Lung (tissue), 12 donors: ENCODE results near the gene TRMT5. TPM values are rescaled to one million over a fixed set of nuclear protein-coding genes. Genes with fewer than 3 reads are reported as not detected.

Experiments
- ATAC-seq: fragments of 200-7000 bp; cut with Tn5 transposase; one replicate; pipeline ENCODE4 v1.9.1; 2020; ENCODE audit warnings: moderate number of reproducible peaks; ENCODE audit not compliant: insufficient read depth, low FRiP score
- DNase-seq, 3 donors: peaks; one replicate each; pipeline ENCODE4 v3.0.0-alpha.2; 2013 to 2017
- H3K27ac ChIP-seq, 2 donors: one replicate each; pipeline ENCODE4 v1.5.1; 2013; ENCODE audit warnings: mild to moderate bottlenecking in 2 of 2, moderate library complexity in 2 of 2, control low read depth in 1 of 2, inconsistent platforms in 1 of 2, low read depth in 1 of 2, low read length in 1 of 2
- H3K27me3 ChIP-seq, 3 donors: one replicate each; pipeline ENCODE4 v1.5.1; 2013; ENCODE audit warnings: low read length in 2 of 3; ENCODE audit not compliant: control insufficient read depth in 3 of 3, insufficient read depth in 3 of 3
- H3K36me3 ChIP-seq, 4 donors: one replicate each; pipeline ENCODE4 v1.5.1; 2013; ENCODE audit warnings: low read length in 4 of 4, mild to moderate bottlenecking in 1 of 4, moderate library complexity in 1 of 4; ENCODE audit not compliant: control insufficient read depth in 4 of 4, insufficient read depth in 4 of 4
- H3K4me1 ChIP-seq, 5 donors: one replicate each; pipeline ENCODE4 v1.5.1; 2013; ENCODE audit warnings: low read length in 5 of 5, mild to moderate bottlenecking in 2 of 5, moderate library complexity in 1 of 5; ENCODE audit not compliant: control insufficient read depth in 5 of 5, insufficient read depth in 5 of 5
- H3K4me3 ChIP-seq: one replicate; pipeline ENCODE4 v1.5.1; 2013; ENCODE audit warnings: mild to moderate bottlenecking, control low read depth, moderate library complexity
- H3K9ac ChIP-seq, 2 donors: one replicate each; pipeline ENCODE4 v1.5.1; 2013; ENCODE audit warnings: low read length in 2 of 2, control low read depth in 1 of 2; ENCODE audit not compliant: insufficient read depth in 1 of 2
- H3K9me3 ChIP-seq, 4 donors: one replicate each; pipeline ENCODE4 v1.5.1; 2013; ENCODE audit warnings: low read length in 3 of 4, mild to moderate bottlenecking in 1 of 4, moderate library complexity in 1 of 4; ENCODE audit not compliant: control insufficient read depth in 4 of 4, insufficient read depth in 3 of 4
- CTCF ChIP-seq: IDR thresholded peaks from 2 replicates; pipeline ENCODE4 v1.5.1; 2012; ENCODE audit warnings: mild to moderate bottlenecking; ENCODE audit errors: control extremely low read depth, extremely low read depth
- WGBS, 2 donors: extraction: QIAGEN DNeasy Blood & Tissue Kit; methylation state at CpG; one replicate each; pipeline ENCODE4 v1.1.7; 2013; 5-methylcytosine and 5-hydroxymethylcytosine counted together
- polyA plus RNA-seq, 2 donors: library from polyadenylated mRNA; stranded (reverse); fragments of 200-250 nt; gene quantifications; one replicate each; pipeline ENCODE4 v1.2.1, GENCODE V29; 2013
- total RNA-seq, 2 donors: library from RNA; depleted of rRNA in 1 of 2; stranded (reverse); fragments of >200 nt in 1 of 2; gene quantifications; one replicate each; pipeline ENCODE4 v1.2.1, GENCODE V29; 2014 to 2021
- donor health status: control.
- donor health status: control.
- donor health status: Bipolar disorder and iron deficiency.
- donor health status: healthy.
- donor health status: DM: yes; HTN: yes; CAD: no.

The TRMT5 gene
- total and polyA plus RNA-seq, 4 donors = 3.4 to 14.7 (median 7.9) TPM

- DNase-seq = peak in 1 of 3 donors; percentile 47
Observed at GRCh38 chr14:60964904-60965303, 16.0 kb downstream of the TRMT5 start.

GRCh38 chr14:60963761-60964160, 17.1 kb downstream of the TRMT5 start:
- DNase-seq = no peak
- H3K36me3 ChIP-seq = no peaks in the 10 kb centered on the region
- WGBS, 2 donors = 61 to 71% methylated on average over 2 of the region's 2 CpGs
- ATAC-seq = no peak
- no peak overlapping the region for H3K4me3 ChIP-seq
- no peak for TF ChIP-seq CTCF
- H3K27me3 ChIP-seq = no peaks in the 10 kb centered on the region
- peaks cover 0 to 5% (median 2%) of the 10 kb centered on the region in 4 donors for H3K9me3 ChIP-seq
- no peak overlapping the region for H3K27ac ChIP-seq
- no peak overlapping the region for H3K9ac ChIP-seq
- H3K4me1 ChIP-seq = peaks cover 0 to 12% (median 4%) of the 10 kb centered on the region in 5 donors

More at GRCh38 chr14:60964904-60965303, 16.0 kb downstream of the TRMT5 start:
- 54 to 88% methylated on average over 2 of the region's 2 CpGs for WGBS, 2 donors
- no peak for TF ChIP-seq CTCF
- Histone ChIP-seq H3K27ac (no peak overlapping the region), H3K4me3 (no peak overlapping the region), H3K4me1 (peaks cover 0 to 12% (median 4%) of the 10 kb centered on the region in 5 donors), H3K9me3 (no peaks in the 10 kb centered on the region), H3K9ac (no peak overlapping the region), H3K36me3 (no peaks in the 10 kb centered on the region), H3K27me3 (no peaks in the 10 kb centered on the region)
- no peak for ATAC-seq

- no peaks in the 10 kb centered on the region for H3K4me1 ChIP-seq
- no peak overlapping the region for H3K9ac ChIP-seq
- H3K27me3 ChIP-seq = no peaks in the 10 kb centered on the region
- peaks cover 0 to 4% (median 0%) of the 10 kb centered on the region in 4 donors for H3K36me3 ChIP-seq
- DNase-seq (no peak), ATAC-seq (no peak)
- no peak overlapping the region for H3K4me3 ChIP-seq
- H3K27ac ChIP-seq = no peak overlapping the region
- no peak for TF ChIP-seq CTCF
- H3K9me3 ChIP-seq = peaks cover 0 to 16% (median 8%) of the 10 kb centered on the region in 4 donors
Observed at GRCh38 chr14:60958146-60958545, 22.7 kb downstream of the TRMT5 start.

GRCh38 chr14:60956632-60957031, 24.2 kb downstream of the TRMT5 start:
- Histone ChIP-seq H3K9me3 (peaks cover 0 to 16% (median 8%) of the 10 kb centered on the region in 4 donors), H3K36me3 (peaks cover 0 to 5% (median 0%) of the 10 kb centered on the region in 4 donors), H3K27ac (no peak overlapping the region), H3K9ac (no peak overlapping the region), H3K4me1 (peaks cover 0 to 3% (median 0%) of the 10 kb centered on the region in 5 donors), H3K27me3 (no peaks in the 10 kb centered on the region), H3K4me3 (no peak overlapping the region)
- no peak for DNase-seq
- 93 to 98% methylated on average over 1 of the region's 1 CpG for WGBS, 2 donors
- ATAC-seq = no peak
- TF ChIP-seq CTCF = no peak
